ELR (cell line): ENCODE measurements around the gene XPC.
"Not testable (repeated sequence)": the region's sequence is repeated elsewhere in the genome, so short reads cannot be mapped to it uniquely, and the experiment has no call there.

Experiments
- DNase-seq: peaks from one replicate; pipeline ENCODE4 v3.0.0-alpha.2; 2015; ENCODE audit warnings: low read depth

XPC gene

DNA sequence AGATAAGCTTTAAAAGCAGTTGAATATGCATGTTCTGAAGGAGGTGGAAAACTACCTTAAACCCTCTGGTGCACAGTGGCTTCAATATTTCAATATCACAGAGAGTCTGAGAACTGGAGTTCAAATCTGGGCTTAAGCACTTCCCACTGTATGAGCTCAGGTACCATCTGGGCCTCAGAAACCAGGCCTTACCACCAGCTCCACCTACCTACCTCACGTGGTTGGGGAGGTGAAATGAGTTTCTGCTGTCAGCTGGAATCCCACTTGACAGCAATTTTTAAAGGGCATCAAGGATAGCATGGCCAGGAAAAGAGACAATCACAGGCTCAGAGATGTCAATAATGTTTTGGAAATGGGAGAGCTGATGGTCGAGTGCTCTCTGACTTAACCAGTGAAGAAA lies 58.8 kb downstream of the XPC start:
- no peak for DNase-seq

DNA sequence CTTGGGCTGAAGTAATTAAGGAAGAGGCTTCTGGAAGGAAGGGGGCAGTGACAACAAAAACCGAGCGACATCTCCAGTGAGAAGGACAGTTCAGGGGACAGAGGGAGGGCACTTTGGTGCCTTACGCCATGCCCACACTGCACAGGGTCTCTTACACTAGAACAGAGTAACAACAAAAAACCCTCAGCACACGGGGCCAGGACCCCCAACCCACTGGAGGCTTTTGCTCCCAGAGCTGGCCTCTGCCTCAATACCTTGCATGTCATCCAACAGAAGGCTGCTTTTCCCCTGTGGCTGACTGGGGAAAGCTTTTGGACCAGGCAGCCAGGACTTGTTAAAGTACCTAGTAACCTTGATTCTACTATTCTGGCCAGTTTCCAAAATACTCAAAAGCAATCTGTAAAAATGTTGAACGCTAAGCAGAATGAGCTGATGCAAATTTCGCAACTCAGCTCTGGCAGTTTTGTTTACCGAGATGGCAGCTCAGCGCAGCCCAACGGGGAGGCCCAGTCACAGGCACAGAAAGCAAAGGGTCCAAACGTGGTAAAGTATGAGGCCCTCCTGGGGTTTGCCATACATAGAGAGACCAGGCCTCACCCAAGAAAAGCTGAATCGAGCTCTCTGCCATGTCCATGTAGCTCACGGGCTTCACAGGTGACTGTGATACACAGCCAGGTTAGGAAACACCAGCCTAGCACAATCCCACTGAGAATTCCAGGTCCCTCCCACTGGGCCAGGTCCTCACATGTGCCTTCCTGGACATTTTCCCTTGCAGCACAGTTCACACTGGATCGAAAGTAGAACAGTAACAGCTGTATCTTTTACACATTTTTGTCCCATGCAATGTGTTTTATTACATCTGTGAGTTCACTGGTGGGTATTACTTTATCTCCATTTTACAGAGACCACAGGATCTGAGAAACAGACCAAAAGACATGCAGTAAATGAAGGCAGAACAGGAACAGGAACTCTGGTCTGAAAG lies 59.7 kb downstream of the XPC start:
- no peak for DNase-seq

DNA sequence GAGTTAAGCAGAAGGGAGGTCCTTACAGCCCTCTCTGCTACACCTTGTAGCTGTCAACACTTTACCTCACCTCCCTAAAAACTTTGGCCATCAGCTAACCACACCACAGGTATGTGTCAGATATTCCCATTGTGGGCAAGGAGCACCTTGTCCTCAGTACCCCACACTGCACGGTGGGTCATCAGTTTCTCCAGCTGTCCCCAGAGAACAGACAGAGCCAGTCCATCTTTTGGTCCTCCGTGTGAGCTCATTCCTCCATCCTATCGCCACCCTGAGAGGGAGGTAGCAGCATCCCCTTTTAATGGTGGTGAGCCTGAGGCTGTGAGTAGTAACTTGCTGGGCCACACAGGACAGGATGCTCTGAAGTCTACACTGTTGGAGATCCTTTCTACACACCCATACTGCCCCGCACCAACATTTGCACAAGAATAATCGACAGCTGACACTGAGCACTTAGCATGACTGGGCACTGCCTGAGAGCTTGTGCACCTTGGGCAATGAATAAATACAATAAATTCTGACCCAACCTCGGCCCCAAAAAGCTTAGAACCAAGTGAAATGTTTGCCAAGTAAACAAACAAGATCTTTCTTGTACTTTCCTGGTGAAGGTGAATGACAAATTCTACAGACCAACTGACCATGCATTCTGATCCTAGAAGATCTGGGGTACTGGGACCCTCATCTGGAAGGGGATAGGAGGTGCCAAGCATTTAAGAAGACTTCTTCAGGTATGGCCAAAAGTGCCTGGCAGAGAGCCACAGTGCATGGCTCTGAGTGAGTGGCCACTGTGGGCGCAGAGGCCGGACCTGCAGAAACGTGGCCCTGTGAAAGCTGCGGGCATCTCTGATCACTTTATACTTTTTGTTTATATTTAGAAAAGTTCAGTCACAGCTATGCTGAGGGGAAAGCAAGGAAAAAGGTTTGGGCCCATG lies 60.7 kb downstream of the XPC start:
- DNase-seq, result no peak

DNA sequence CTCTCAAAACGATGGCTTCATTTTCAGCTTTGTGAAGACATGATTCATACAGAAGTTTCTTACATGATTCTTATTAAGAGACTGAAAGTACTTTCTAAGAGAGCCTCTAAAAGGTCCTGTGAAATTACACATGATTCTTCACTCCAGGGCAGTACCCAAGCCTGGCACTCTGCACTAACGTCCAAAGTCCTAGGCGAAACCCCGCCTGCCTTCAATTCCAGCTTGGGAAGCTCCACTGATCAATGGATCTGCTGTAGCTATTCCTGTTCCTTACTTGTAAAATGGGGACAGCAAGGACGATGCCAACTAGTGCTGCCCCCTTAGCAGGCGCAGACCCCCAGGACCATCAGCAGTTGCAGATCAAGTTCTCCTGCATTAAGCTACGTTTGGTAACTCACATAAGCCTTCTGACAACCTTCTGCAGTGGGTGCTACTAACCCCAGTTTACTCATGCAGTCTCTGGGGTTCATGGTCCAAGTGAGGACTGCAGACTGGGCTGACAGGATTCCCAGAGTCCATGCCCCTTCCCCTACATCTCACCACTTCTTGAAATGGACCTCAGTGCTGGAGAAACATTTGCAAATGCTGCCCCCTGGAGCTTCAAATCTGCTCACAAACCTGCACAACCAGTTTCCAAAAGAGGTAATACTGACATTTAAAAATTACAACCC lies 64.3 kb downstream of the XPC start:
- DNase-seq, result no peak

DNA sequence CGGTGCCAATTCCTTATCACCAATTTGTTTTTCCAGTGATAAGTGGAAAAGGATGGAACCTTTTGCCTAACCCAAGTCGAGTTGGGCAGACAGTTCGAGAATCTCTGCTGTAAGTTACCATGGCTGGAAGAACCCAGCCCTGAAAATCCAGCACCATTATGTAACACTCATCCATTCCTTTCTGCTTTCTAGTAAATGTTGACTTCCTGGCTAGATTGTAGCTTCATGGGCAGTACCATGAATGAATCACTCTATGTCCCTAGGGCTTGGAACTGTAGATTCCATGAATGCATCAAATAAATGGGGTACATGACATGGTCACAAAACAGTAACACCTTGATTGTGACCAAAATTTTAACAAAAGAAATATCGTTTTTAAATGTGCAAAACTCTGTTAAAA lies 67.7 kb downstream of the XPC start:
- no peak for DNase-seq

DNA sequence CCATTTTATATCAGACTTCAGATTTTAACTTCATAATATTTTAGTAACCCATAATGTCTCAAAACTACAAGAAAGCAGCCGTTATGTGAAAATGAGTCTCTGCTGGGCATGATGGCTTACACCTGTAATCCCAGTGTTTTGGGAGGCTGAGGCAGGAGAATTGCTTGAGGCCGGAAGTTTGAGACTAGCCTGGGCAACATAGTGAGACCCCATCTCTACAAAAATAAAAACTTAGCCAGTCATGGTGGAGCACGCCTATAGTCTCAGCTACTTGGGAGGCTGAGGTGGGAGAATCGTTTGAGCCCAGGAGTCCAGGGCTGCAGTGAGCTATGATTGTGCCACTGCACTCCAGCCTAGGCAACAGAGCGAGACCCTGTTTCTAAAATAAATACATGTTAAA lies 68.6 kb downstream of the XPC start:
- not testable (repeated sequence) for DNase-seq

DNA sequence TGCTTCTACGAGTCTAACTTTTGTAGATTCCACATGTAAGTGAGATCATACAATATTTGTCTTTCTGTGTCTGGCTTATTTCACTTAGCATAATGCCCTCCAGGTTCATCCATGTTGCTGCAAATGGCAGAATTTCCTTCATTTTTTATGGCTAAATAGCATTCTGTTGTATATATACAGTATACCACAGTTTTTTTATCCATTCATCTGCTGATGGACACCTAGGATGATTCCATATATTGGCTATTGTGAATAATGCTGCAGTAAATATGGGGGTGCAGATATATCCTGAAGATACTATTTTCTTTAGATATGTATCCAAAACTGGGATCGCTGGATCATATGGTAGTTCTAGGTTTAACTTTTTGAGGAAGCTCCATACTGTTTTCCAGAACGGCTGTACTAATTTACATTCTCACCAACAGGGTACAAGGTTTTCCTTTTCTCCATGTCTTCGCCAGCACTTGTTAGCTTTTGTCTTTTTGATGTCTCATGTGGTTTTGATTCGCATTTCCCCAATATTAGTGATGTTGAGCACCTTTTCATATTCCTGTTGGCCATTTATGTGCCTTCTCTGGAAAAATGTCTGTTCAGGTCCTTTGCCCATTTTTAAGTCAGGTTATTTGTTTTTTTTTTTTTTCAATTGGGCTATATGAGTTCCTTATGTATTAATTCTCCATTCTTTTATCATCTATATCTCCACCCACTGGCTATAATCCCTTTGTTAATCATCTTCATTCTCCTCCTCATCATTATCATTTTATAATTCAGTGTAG lies 80.6 kb downstream of the XPC start:
- no peak for DNase-seq

DNA sequence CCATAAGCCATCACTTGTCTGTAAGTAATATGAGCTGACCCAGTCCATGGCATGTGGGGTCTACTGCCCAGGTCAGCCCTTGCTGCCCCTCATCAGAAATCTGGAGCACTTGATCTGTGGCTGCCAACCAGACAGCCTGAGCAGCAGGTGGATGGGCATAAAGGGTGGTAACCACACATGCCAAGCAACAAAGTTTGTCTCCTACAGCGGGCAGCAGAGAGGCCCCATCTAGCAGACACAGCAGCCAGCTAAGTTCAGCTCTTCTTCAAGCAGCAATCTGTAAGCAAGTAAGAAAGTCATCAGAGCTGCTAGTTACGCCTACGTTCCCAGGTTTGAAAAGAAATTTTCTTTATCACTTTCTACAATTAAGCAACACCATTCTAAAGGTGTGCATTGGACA lies 81.7 kb downstream of the XPC start:
- DNase-seq, result no peak
